DMS79 (cell line): Measurements from ENCODE around the gene UBE2G2.

Experiments
- DNase-seq: peaks from one replicate; lab custom pipeline; 2025; lab: John Stamatoyannopoulos, UW

The UBE2G2 gene

GRCh38 chr21:44801468-44802395 lies at the start of gene UBE2G2:
UBE2G2 (minus strand) TSS chr21:44801820; CDS start chr21:44801748, 72 bp downstream.
- DNase-seq, result peak; percentile 22

- no peak for DNase-seq
Observed at GRCh38 chr21:44850905-44851657, 49.5 kb upstream of the UBE2G2 start.

- no peak for DNase-seq
Observed at GRCh38 chr21:44850208-44850800, 48.7 kb upstream of the UBE2G2 start.

GRCh38 chr21:44849616-44850130 lies 48.1 kb upstream of the UBE2G2 start:
- no peak for DNase-seq

- DNase-seq, result no peak
Observed at GRCh38 chr21:44848821-44849521, 47.4 kb upstream of the UBE2G2 start.

GRCh38 chr21:44847261-44848056 lies 45.8 kb upstream of the UBE2G2 start:
- no peak for DNase-seq

- DNase-seq, result peak; percentile 8
Observed at GRCh38 chr21:44846485-44847260, 45.1 kb upstream of the UBE2G2 start.

GRCh38 chr21:44846224-44846484 lies 44.5 kb upstream of the UBE2G2 start:
- no peak for DNase-seq

GRCh38 chr21:44845418-44846223 lies 44.0 kb upstream of the UBE2G2 start:
- DNase-seq, result no peak

GRCh38 chr21:44844256-44844655 lies 42.6 kb upstream of the UBE2G2 start:
- no peak for DNase-seq

GRCh38 chr21:44842721-44843445 lies 41.3 kb upstream of the UBE2G2 start:
- no peak for DNase-seq

GRCh38 chr21:44842087-44842486 lies 40.5 kb upstream of the UBE2G2 start:
- no peak for DNase-seq

- DNase-seq, result no peak
Observed at GRCh38 chr21:44840771-44841170, 39.2 kb upstream of the UBE2G2 start.

- no peak for DNase-seq
Observed at GRCh38 chr21:44838951-44839350, 37.3 kb upstream of the UBE2G2 start.

GRCh38 chr21:44838039-44838895 lies 36.6 kb upstream of the UBE2G2 start:
- no peak for DNase-seq

GRCh38 chr21:44837537-44837936 lies 35.9 kb upstream of the UBE2G2 start:
- no peak for DNase-seq

- peak; percentile 46 for DNase-seq
Observed at GRCh38 chr21:44836666-44837471, 35.2 kb upstream of the UBE2G2 start.
